ENCODE measurements around the gene RAI1. TPM values are rescaled to one million over a fixed set of nuclear protein-coding genes. Genes with fewer than 3 reads are reported as not detected.

Gene RAI1
- total and polyA plus RNA-seq, 2 of the 13 experiments (the other 11 are each of a cell fraction or from before 2014, with no cell fraction given): 3.4 to 5.2 TPM

DNA sequence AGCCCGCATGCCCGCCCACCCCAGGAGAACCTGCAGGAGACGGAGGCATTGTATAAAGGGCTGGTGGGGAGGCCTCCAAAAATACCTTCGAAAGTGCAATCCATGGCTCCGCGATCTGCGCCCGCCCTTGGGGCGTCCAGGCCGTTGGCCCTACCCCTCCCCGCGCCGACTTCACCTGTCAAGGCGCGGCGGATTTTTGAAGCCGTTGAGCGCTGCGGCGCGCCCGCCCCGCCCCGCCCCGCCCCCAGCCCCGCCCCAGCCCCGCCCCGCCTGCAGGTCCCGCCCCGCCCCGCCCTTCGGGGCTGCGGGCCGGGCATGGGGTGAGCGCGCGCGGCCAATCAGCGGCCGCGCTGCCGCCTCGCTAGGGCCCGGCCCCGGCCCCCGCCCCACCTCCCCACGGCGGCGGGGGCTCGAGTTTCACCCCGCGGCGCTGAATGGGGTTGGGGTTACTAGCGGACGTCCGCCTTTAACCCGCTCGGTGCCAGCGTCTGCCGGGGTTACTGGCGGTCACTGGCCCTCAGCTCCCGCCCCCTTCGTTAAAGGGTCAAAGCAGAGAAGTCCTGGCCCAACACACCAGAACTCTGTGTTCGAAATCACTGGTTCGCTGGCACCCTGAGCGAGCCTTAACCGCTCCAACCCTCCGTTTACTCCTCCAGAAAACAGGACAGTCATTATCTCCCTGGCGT is 142.3 kb downstream of the RAI1 start (continued):
- TF ChIP-seq, protein P1, sequence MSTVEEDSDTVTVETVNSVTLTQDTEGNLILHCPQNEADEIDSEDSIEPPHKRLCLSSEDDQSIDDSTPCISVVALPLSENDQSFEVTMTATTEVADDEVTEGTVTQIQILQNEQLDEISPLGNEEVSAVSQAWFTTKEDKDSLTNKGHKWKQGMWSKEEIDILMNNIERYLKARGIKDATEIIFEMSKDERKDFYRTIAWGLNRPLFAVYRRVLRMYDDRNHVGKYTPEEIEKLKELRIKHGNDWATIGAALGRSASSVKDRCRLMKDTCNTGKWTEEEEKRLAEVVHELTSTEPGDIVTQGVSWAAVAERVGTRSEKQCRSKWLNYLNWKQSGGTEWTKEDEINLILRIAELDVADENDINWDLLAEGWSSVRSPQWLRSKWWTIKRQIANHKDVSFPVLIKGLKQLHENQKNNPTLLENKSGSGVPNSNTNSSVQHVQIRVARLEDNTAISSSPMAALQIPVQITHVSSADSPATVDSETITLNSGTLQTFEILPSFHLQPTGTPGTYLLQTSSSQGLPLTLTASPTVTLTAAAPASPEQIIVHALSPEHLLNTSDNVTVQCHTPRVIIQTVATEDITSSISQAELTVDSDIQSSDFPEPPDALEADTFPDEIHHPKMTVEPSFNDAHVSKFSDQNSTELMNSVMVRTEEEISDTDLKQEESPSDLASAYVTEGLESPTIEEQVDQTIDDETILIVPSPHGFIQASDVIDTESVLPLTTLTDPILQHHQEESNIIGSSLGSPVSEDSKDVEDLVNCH (CRISPR knock-in tag; IDR thresholded peaks at IDR 0.05): no peak
- TF ChIP-seq MAZ (IDR thresholded peaks at IDR 0.05; ENCODE audit: borderline replicate concordance, low read depth, low read length): peak; percentile 95
- TF ChIP-seq MAZ (CRISPR knock-in tag; IDR thresholded peaks at IDR 0.05; ENCODE audit: low read depth): peak; percentile 56; the same call in 1 of the 2 replicates
- TF ChIP-seq ZBTB7B (CRISPR knock-in tag; IDR thresholded peaks at IDR 0.05): peak; percentile 58; the same call in 1 of the 2 replicates
- TF ChIP-seq ZFP91 (CRISPR knock-in tag; IDR thresholded peaks at IDR 0.05; ENCODE audit: borderline replicate concordance): no peak; the same call in 1 of the 2 replicates
- peak; percentile 70; the same call in 1 of the 2 replicates for TF ChIP-seq ZMYM3 (CRISPR knock-in tag; IDR thresholded peaks at IDR 0.05)
- TF ChIP-seq PCBP2 (optimal IDR thresholded peaks at IDR 0.05; ENCODE audit: low read depth, low read length, poor library complexity, severe bottlenecking): no peak
- no peak for TF ChIP-seq ZNF33A (CRISPR knock-in tag; IDR thresholded peaks at IDR 0.05; ENCODE audit: borderline replicate concordance)
- TF ChIP-seq ZNF563 (CRISPR knock-in tag; IDR thresholded peaks at IDR 0.05): no peak
- TF ChIP-seq, protein P2, sequence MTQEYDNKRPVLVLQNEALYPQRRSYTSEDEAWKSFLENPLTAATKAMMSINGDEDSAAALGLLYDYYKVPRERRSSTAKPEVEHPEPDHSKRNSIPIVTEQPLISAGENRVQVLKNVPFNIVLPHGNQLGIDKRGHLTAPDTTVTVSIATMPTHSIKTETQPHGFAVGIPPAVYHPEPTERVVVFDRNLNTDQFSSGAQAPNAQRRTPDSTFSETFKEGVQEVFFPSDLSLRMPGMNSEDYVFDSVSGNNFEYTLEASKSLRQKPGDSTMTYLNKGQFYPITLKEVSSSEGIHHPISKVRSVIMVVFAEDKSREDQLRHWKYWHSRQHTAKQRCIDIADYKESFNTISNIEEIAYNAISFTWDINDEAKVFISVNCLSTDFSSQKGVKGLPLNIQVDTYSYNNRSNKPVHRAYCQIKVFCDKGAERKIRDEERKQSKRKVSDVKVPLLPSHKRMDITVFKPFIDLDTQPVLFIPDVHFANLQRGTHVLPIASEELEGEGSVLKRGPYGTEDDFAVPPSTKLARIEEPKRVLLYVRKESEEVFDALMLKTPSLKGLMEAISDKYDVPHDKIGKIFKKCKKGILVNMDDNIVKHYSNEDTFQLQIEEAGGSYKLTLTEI (CRISPR knock-in tag; conservative IDR thresholded peaks at IDR 0.05): no peak
- TF ChIP-seq TGIF2 (CRISPR knock-in tag; IDR thresholded peaks at IDR 0.05): no peak
- 0 out of 2 replicates have a peak, but pooled peaks have one; percentile 14 for TF ChIP-seq FOXO1 (CRISPR knock-in tag; IDR thresholded peaks at IDR 0.05)
- no peak for TF ChIP-seq ZMYM2 (CRISPR knock-in tag; IDR thresholded peaks at IDR 0.05)
- TF ChIP-seq FOXK1 (CRISPR knock-in tag; IDR thresholded peaks at IDR 0.05; ENCODE audit: borderline replicate concordance, low read depth): peak; percentile 66; the same call in 1 of the 2 replicates
- peak; percentile 63 for TF ChIP-seq HDAC1 (CRISPR knock-in tag; IDR thresholded peaks at IDR 0.05)
- TF ChIP-seq, protein P3, sequence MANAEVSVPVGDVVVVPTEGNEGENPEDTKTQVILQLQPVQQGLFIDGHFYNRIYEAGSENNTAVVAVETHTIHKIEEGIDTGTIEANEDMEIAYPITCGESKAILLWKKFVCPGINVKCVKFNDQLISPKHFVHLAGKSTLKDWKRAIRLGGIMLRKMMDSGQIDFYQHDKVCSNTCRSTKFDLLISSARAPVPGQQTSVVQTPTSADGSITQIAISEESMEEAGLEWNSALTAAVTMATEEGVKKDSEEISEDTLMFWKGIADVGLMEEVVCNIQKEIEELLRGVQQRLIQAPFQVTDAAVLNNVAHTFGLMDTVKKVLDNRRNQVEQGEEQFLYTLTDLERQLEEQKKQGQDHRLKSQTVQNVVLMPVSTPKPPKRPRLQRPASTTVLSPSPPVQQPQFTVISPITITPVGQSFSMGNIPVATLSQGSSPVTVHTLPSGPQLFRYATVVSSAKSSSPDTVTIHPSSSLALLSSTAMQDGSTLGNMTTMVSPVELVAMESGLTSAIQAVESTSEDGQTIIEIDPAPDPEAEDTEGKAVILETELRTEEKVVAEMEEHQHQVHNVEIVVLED (CRISPR knock-in tag; IDR thresholded peaks at IDR 0.05; ENCODE audit: borderline replicate concordance): peak; percentile 26; the same call in 1 of the 2 replicates
- TF ChIP-seq SKIL (CRISPR knock-in tag; IDR thresholded peaks at IDR 0.05; ENCODE audit: borderline replicate concordance): peak; percentile 85
- TF ChIP-seq SOX13 (IDR thresholded peaks at IDR 0.05): no peak
- TF ChIP-seq SOX13 (CRISPR knock-in tag; conservative IDR thresholded peaks at IDR 0.05 in 1 of 2, IDR thresholded peaks at IDR 0.05 in 1 of 2): peak in 1 of 2 experiments; percentile 34; a peak in 1 of 4 replicates

Measured in HepG2 (cell line).